ENCODE measurements around the gene ZNF775.

The ZNF775 gene

DNA sequence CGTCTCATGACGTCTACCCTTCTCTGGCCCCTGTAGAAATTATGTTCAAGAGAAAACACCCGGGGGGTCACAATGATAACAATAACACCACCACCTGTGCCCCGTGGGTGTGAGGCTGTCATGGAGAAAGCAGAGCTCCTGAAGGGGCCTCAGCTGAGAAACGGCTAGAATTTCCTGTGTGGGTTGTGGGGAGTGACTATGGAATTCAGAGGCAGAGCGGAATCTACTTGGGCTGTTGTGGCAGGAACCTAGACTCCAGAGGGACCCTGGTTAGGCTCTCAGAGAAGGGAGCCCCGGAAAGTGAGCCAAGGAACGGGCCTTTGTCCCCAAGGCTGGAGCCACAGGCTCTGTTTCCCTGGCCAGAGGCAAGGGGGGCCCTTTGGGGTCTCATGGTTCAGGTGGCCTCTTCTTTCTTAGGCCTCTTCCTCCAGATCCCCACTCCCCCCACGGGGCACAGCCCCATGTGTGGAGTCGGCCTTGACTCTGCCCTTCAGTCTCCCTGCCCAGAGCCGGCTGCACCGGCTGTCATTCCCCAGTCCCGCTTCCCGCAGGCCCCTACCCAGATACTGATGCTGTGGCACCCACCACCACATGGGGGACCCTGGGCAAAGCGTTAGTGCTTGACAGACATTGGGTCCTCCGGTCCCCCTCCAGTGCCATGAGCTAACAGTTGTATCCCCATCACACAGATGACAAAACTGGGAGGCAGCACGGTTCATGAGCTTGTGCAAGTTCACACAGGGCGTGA is 64.8 kb downstream of the ZNF775 start:
- DNase-seq (ENCODE audit: low spot score), result peak; percentile 16
- in situ Hi-C loops (cut with MboI; ENCODE audit: low sequenced_read_pairs, unreplicated experiment), result loop anchor here (10.0 kb wide), 2 partner anchors 221 to 311 kb away; no protein-coding TSS in a partner anchor
- TF ChIP-seq, protein P1, sequence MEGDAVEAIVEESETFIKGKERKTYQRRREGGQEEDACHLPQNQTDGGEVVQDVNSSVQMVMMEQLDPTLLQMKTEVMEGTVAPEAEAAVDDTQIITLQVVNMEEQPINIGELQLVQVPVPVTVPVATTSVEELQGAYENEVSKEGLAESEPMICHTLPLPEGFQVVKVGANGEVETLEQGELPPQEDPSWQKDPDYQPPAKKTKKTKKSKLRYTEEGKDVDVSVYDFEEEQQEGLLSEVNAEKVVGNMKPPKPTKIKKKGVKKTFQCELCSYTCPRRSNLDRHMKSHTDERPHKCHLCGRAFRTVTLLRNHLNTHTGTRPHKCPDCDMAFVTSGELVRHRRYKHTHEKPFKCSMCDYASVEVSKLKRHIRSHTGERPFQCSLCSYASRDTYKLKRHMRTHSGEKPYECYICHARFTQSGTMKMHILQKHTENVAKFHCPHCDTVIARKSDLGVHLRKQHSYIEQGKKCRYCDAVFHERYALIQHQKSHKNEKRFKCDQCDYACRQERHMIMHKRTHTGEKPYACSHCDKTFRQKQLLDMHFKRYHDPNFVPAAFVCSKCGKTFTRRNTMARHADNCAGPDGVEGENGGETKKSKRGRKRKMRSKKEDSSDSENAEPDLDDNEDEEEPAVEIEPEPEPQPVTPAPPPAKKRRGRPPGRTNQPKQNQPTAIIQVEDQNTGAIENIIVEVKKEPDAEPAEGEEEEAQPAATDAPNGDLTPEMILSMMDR (IDR thresholded peaks at IDR 0.05; ENCODE audit: borderline replicate concordance, control extremely low read depth, extremely low read depth, insufficient read depth, missing control alignments), result no peak

DNA sequence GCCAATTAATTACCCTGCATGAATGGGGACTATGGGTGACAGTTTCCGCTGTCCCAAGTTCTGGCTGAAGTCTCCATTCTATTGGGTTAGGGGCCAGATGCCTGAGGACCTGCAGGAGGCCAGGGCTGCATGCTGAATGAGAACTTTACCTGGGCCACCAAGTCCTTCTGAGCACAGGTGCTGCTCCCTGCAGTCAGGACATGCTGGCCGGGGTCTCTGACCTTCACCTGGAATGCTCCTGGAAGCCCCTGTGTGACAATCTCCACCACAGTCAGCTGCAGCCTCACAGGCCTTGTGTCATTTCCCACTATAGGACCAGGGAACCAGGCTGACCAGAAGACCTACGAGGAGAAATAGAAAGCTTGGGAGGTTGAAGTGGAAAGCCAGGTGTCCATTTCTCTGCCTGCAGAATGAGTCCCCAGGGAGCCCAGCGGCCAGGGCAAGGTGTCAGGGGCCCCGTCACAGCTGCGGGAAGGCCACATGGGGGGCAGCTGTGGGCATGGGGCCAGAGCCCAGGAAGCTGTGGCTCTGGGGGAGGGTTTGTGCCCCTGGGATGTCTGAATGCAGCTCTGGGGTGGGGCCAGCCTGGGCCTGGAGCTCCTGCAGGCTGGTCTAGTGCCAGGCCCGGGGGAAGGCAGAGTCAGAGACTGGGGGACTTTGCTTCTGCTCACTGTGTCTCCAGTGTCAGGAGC is 65.7 kb downstream of the ZNF775 start:
- peak; percentile 21 for DNase-seq (ENCODE audit: low spot score)
- in situ Hi-C loops (cut with MboI; ENCODE audit: low sequenced_read_pairs, unreplicated experiment), result loop anchor here (10.0 kb wide), 2 partner anchors 220 to 310 kb away; no protein-coding TSS in a partner anchor
- TF ChIP-seq, protein P1 (IDR thresholded peaks at IDR 0.05; ENCODE audit: borderline replicate concordance, control extremely low read depth, extremely low read depth, insufficient read depth, missing control alignments), result no peak

DNA sequence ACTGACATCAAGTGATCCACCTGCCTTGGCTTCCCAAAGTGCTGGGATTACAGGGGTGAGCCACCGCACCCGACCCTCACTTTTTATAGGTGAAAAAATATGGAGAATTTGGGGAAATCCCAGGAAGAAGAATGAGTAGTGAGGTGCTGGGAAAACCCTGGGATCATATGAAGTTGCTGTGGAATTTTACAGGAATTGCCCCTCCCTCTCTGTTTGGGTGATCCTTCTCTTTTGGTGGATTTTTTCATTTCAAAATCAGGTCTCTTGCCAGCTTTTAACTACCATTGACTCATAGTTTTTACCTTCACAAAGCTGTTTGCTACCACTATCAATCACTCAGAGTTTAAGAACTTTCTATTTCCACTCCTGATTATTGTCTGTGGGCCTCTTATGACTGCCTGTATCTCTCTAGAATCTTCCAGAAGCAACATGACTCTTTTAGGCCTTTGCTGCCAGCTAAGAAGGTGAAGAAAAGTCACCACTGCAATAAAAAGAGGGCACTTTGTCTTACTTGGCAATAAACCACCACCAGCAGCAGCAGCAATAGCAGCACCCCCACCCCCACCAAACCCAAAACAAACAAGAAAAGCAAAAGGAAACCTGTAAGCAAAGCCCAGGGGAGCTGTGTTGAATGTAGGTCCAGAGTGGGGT is 67.3 kb downstream of the ZNF775 start:
- in situ Hi-C loops (cut with MboI; ENCODE audit: low sequenced_read_pairs, unreplicated experiment), result loop anchor here (10.0 kb wide), 2 partner anchors 218 to 308 kb away; no protein-coding TSS in a partner anchor
- DNase-seq (ENCODE audit: low spot score), result no peak

More for the DNA sequence above, 67.3 kb downstream of the ZNF775 start:
- TF ChIP-seq, protein P1 (IDR thresholded peaks at IDR 0.05; ENCODE audit: borderline replicate concordance, control extremely low read depth, extremely low read depth, insufficient read depth, missing control alignments), result no peak

All from GM13976 (cell line).